OCI-M1 (cell line): ENCODE results near the gene ST6GALNAC5.
A peak's percentile ranks its signal among the peaks of the same experiment; 100 is the strongest.
"Not testable (repeated sequence)": the region's sequence is repeated elsewhere in the genome, so short reads cannot be mapped to it uniquely, and the experiment has no call there.

Experiments used
- DNase-seq: peaks from one replicate; lab custom pipeline; 2025; lab: John Stamatoyannopoulos, UW

Gene ST6GALNAC5

DNA sequence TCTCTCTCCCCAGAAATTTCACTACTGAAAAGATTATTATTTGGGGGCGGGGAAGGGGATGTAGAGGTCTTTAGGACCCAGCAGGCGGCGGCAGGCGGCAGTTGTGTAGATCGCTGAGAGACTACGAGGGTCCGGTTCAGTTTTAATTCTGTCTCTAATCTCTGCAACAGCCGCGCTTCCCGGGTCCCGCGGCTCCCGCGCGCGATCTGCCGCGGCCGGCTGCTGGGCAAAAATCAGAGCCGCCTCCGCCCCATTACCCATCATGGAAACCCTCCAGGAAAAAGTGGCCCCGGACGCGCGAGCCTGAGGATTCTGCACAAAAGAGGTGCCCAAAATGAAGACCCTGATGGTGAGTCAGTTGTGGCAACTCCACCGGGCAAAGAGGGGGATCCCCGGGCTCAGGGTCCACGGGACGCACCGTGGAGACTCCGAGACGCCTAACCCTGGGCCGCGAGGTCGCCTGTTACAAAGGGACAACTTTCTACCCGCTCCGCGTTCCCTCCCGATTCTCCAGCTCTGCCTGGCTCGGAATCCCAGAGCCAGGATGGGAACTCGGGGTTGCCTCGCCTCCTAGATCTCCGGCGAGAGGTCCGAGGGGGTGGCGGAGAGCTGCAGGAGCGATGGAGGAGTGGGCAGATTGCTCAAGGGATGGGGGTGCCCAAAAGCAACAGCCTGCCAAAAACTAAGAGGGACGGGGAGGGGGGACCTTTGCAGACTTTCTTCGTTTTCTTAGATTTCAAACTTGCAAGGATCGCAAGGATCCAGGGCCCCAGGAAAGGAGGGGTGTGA is at the start of gene ST6GALNAC5:
ST6GALNAC5 (plus strand) TSS at position 139 of the 789 bp plus-strand sequence.
- DNase-seq = no peak

DNA sequence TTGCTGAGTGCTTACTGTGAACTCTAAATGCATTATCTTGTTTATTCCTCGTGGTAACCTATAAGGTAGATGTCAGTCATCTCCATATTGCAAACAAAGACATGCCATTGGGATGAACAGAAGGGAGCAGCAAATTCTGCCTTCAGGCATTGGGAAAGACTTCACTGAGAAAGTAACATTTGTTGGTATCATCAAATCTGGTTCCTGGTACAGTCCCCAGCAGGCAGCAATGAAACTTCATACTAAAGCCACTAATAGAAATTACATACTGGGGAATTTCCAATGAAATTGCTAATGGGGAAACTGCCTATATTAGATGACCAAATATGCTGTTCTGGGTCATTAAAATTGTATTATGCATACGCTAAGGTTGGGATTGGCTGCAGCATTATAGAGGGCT is 47.3 kb upstream of the ST6GALNAC5 start:
- DNase-seq = no peak

DNA sequence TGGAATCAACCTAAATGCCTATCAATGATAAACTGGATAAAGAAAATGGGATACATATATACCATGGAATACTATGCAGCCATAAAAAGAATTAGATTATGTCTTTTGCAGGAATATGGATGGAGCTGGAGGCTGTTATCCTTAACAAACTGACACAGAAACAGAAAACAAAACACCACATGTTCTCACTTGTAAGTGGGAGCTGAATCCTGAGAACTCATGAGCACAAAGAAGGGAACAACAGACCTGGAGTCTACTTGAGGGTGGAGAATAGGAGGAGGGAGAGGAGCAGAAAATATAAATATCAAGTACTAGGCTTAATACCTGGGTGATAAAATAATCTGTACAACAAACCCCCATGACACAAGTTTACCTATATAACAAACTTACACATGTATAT is 44.3 kb upstream of the ST6GALNAC5 start:
- not testable (repeated sequence) for DNase-seq

DNA sequence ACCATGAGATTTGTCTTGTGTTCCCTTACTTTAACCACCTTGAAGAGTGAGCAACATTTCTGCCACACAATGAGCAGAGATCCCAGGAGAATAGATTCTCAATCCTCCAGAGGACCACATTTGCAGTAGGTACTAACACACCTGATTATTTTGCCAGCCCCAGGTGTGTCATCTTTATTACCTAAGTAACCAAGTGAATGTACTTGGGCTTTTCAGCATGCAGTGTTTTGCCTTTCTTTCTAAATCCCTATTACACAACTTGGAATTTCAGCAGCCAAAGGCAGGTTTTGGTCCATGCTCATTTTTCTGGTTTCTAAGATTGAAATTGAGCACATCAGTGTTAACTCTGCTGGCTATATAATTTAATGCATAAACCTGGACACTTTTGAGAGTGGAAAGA is 43.2 kb upstream of the ST6GALNAC5 start:
- DNase-seq = no peak

DNA sequence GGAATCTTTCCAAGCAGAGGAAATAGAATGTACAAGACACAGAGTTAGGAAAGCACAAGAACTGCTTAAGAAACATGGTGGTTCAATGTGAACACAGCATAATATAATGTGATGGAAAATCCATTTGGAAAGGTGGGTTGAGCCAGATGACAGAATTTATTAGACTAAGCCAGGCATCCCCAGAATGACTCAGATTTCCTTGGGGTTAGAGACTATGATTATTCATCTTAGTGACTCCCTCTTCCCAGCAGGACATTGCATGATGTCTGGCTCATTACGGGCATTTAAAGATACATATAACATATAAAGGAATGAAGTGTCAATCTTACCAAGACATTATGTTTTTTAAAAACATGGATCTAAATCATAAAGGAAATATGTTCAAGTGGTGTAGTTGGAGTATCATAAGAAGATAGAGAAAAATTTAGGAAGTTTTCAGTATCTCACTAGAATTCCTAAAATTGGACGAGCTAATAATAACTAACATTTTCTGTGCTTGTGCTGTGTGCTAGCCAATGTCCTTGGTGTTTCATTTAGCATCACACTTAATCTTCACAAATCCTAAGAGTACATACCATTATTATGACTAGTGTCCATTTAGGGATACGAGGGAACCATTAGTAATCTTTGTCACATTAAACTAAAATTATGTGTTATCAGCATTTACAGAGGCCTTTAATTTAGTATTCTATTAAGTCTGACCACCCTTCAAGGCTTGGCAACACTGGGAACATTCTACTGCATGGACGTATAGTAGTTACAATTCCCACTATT is 41.0 kb upstream of the ST6GALNAC5 start:
- DNase-seq = no peak

DNA sequence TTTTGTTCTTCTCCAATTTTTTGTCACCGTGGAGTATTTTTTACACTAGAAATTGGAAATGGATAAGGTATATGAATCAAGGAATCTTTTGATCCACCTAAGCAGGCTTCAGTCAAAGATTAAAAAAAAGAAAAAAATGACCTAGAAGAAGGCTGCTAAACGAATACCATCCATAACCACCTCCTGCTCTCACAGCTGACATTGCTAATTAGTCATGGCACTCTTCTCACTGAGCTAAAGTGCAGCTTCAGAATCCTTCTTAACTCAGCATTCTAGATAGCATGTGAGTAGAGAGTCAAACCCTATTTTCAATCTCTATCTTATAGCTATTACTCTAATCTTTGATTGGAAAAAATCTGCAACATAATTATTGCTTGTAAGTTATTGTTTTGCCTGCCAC is 40.2 kb upstream of the ST6GALNAC5 start:
- no peak for DNase-seq

DNA sequence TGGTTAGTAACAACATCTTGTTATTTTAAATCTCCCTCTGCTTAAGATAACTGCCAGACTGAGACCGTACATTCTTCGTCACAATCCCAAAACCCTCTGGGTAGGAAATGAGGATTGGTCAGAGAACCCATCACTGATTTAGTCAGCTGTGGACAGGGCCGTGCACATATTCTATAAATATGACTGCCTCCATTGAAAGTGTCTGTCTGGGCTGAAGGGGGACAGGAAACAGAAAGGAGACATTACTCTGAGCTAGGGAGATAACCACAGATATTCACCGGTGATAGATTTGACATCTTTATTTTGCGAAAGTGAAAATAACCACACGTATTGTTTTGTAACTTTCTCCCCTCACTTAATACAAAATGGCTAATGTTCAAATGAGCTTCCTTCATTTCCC is 36.9 kb upstream of the ST6GALNAC5 start:
- DNase-seq = peak; percentile 35

DNA sequence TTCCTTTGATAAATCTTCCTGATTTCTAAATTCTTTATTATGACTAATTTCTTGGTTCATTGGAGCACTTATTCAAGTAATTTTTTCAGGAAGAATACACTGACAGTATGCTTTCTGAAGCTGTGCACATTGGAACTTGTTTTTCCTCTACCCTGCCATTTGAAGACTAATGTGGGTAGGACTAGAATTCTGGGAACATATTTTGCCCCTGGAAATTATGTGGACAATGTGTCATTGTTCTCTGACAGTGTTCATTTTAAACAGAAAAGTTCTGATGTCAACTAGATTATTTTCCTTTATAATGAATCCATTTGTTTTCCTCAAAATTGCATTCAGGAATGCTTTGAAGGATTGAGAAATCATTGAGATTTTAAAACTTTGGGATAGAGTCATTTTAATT is 34.8 kb upstream of the ST6GALNAC5 start:
- DNase-seq = no peak

DNA sequence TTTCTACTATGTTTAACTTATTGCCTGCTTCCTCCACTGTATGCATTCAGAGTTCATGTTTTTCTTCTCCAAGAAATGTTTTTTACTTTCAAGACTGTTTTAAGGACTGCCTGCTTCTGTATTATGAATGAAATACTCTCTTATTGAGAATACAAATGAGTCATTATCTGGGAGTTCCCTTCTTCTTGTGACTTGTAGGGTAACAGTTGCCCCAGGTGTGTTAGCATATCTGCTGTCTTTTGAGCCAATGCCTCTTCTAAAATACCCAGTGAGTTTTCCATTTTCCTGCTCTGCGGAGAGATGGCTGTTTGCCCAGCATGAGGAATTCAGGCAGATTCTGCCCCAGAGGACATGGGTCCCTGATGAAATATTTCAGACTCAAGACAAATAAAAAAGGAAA is 34.1 kb upstream of the ST6GALNAC5 start:
- no peak for DNase-seq

DNA sequence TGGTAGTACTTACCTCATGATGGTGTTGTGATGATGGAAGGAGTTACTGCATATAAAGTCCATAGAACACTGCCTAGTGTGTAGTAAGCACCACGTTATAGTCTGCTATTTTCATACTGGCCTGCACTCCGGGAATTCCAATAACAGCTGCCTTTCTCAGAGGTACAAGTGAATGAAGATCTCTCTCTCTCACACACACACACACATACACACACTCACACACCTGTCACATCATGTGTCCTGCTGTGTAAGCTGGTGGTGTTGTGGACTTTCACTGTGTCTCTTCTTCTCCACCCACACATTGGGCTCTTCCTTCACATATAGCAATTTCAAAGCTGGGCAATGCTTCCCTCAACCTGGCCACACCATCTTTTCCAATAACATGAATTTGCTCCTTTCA is 33.4 kb upstream of the ST6GALNAC5 start:
- DNase-seq = no peak

DNA sequence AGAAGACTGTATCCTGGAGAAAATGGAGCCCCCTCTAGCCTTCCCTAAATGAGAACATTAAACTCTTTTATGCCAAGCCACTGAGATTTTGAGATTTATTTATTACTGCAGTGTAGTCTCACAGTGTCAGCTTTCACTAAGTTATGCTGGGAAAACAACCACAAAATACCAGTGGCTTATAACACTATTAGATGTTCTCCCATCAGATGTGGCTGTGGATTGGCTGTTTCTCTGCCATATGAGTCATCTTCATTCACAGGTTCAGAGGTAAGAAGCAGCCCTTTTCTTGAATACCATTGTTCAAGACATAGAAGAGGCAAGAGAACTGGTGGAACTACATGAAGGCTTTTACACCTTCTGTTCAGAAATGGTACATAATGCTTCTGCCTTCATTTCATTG is 32.1 kb upstream of the ST6GALNAC5 start:
- no peak for DNase-seq

DNA sequence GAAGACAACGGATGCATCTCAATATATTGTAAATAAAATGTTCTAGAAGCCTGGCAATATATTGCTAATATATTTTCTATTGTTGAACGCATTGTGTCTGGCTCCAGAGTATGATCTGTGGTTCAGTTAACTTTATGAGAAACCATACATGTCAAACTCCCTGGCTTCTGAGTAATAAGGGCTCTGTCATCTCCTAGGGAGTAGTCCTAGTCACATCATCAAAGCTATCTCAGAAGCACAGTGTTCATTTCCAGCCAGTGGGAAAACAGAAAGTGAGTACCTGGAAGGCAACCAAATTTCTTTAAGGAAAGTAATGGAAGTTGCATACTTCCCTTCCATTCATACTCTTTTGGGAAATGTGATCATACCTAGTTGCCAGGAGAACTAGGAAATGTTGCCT is 27.0 kb upstream of the ST6GALNAC5 start:
- DNase-seq = peak; percentile 18

DNA sequence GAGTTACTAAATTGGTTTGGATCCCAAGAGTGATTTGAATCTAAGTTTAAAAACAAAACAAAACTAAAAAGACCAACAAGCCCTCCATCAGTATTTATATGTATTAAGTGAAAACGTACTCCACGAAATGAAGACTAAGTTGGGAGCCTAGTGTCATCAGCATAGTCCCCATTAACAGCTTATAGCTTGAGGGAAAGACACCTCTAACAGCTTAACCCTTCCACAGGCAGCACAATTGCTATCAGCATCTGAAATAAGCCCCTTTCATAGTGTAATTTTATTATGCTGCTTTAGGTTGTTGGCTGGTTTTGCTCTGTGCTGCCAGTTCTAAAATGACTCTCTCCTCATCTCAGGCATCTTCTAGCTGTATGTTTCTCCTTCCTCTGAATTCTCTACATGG is 25.8 kb upstream of the ST6GALNAC5 start:
- no peak for DNase-seq

DNA sequence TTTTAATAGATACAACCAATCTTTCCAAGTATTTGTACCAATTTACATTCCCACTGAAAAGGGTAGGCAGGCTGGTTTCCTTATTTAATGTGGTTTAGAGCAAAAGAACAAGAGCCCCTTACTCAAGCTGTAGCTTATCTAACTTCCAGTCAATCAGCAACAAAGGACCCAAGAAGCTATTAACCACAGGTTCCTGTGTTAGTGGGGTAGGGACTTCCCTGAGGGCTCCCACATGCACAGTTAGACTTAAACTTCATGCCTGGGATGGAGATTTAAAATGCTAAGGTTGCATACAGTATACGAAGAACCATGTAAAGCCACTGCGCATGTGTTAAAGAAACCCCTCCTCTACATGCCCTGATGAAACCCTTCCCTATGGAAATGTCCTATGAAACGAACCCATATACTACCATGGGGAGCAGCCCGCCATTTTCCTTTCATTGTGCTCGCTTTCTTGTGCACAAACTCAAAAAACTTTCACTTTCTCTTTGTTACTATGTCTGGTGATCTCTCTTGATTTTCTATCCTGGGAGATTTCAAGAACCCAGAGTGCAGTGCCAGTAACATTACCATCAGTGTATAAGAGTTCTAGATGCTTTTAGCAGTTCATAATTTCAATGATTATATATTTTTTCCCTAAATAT is 23.3 kb upstream of the ST6GALNAC5 start:
- peak; percentile 70 for DNase-seq

DNA sequence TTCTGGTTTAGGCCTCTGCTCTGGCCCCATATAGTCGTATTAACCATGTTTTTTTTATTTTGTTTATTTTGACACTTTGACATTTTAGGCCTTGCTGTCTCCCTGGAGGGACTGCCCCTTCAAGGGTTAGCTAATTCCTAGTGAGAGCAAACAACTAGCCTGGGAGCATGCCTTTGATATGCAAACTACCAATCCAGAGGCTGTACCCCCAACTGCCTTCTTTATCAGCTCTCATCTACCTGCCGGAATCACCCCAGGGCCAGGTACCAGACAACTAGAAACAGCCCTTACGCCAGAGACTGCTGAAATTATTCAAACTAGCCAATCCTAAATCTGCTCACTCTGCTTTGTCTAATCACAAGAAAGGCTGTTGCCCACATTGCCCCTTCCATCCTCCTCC is 13.0 kb upstream of the ST6GALNAC5 start:
- DNase-seq = no peak

DNA sequence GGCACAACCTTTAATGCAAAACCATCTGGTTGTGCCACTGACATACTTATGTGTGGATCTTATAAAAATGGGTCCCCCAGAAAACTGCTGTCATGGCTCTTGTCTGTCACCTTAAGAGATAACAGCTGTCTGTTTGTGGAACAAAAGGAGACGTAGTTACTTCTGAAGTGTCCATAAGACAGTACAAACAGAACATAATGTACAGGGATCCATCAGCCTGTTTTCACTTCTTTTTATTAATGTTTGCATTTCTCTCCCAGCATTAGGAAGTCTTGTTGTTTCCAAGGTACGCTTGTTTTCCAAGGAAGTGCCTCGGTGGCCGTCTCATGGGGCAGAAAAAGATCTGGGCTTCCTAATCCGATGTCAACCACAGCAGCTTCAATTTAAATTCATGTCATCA is 11.2 kb upstream of the ST6GALNAC5 start:
- no peak for DNase-seq

DNA sequence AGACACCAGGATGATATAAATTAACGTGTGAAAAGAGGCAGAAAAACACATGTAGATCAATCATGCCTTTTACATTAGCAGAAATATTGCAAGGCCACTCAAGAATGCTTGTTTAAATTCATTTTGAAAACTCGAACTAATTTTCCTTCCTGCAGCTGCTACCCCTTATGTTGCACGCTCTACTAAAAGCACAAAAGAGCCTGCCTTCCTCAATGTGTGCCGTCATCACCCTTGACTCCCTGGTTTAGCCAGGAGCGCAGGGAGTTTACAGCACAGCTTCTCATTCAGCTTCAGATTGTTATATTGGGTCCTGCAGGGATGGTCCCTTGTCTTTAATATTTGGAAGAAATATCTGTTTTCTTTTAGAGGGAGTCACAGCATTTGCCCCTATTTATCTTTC is 10.1 kb upstream of the ST6GALNAC5 start:
- DNase-seq = no peak

DNA sequence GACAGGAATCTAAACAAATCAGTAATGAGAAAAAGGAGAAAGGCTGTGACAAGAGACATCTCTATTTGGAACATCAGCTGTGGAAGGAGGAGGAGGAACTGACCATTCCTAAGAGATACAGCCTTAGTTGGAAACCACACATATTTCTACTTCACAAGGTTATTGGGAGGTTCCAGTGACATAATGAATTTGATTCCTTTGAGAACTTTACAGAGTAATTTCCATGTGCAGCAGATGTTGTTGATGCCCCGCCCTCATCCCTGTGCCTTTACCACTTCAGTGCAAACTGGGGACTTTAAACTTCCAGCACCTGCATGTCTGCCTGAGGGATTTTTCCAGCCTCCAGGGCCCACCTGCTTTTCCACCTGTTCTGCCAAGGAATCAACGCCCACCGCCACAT is 9.3 kb upstream of the ST6GALNAC5 start:
- DNase-seq = no peak

DNA sequence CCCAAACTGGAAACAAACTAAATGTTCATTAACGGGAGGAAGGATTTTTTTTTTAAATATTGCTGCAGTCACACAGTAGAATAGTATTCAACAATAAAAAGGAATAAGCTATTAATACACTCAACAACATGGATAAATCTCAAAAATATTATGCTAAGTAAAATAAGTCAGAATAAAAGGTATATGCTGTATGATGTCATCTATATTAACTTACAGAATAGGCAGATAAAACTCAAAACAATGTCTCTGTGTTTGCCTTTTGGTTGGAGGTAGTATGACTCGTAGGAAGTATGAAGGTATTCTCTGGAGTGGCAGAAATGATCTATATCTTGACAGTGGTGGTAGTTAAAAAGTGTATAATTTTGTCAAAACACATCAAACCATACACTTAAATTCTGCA is 6.1 kb upstream of the ST6GALNAC5 start:
- no peak for DNase-seq

DNA sequence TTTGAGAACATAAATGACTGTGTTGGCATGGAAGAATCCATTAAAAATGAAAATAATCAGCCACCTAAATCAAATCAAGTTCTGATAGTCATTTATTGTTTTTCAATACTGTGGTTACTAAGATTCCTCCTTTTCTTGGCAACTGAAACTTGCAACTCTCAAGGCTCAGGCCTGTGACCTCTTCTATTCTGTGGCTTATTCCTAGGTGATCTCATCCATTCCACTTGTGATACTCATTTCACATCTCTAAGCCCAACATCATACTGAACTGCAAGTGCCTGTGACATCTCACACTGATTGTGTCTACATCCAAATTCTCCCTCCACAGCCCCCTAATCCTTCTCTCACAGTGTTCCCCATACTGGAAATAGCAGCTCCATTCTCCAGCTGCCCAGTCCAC is 4.8 kb upstream of the ST6GALNAC5 start:
- DNase-seq = no peak

DNA sequence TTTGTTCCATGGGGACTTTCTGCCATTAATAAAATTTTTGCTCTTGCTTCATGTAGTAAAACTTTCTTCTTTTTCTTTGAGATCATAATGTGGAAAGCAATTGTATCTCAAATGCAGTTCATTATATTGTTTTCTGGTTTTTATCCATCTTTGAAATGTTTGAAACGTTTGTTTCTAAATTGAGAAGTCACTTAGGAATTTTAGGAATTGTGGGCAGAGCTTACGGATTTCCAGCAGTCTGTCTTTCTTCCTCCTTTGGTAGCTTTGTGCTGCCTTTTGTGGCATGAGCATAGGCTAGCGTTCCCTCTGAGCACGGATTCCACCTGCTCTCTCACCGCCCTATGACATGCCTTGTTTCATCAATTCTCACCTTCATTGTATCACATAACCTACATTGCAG is 2.9 kb upstream of the ST6GALNAC5 start:
- DNase-seq = no peak

DNA sequence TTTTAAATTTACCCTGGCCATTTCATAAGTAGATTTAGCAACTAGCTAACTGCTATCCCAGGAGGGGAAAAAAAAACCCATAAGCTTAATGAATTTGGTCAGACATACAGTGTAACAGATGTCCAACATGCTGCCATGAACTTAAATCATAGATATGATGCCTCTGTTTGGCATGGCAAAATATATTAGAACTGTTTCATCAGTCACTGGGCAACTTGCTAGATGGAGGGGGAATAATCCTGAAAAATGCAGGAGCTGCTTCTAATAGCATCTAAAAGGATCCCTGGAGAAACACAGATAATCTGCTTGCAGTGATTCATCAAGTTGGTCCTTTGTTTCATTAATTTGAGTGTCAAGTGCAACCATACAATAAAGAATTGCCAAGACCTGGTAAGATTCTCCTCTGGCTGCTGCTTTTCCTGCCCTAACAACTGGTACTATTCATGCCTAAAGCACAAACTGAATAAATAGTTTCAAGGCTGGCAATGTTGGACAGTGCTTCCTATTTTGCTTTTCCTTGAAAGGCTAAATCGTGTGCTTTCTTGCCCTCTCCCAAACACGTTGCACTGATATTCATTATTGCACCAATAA is 1.5 kb upstream of the ST6GALNAC5 start:
- no peak for DNase-seq

DNA sequence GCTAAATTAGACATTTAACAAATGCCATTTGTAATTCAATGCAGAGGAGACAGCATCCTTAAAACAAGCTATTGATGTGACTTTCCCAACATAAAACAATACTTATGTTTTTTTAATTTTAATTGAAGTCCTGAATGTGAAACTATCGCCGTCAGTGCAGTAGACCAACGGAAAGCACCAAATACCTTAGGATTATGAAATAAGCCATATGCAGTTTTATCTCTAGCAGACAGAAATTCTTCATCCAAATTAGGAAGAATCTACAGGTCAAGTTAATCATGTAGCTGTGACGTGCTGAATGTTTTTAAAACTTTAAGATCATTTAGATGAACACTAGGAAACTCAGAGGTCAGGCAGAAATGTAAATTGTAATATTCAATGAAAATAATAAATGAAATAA is 714 bp upstream of the ST6GALNAC5 start:
- DNase-seq = no peak
